ENCODE results near the gene HMGCLL1.

HMGCLL1 gene

GRCh38 chr6:55497694-55498093, 81.3 kb downstream of the HMGCLL1 start:
- Histone ChIP-seq H3K9me3 (ENCODE audit: control insufficient read depth in 5 of 5, low read length in 5 of 5) (no peaks in the 10 kb centered on the region), H3K27me3 (ENCODE audit: control insufficient read depth in 5 of 5, insufficient read depth in 4 of 5, low read length in 5 of 5) (no peaks in the 10 kb centered on the region), H3K4me1 (ENCODE audit: control insufficient read depth in 5 of 5, insufficient read depth in 5 of 5, low read length in 5 of 5) (peaks cover 0 to 5% (median 0%) of the 10 kb centered on the region in 5 donors), H3K4me3 (ENCODE audit: low read depth in 1 of 5, low read length in 5 of 5) (no peak overlapping the region), H3K9ac (ENCODE audit: low read length in 5 of 5) (no peak overlapping the region), H3K36me3 (ENCODE audit: control insufficient read depth in 5 of 5, insufficient read depth in 5 of 5, low read length in 5 of 5) (no peaks in the 10 kb centered on the region), H3K27ac (ENCODE audit: low read depth, low read length) (no peak overlapping the region)

- Histone ChIP-seq H3K36me3 (ENCODE audit: control insufficient read depth in 5 of 5, insufficient read depth in 5 of 5, low read length in 5 of 5) (no peaks in the 10 kb centered on the region), H3K27ac (ENCODE audit: low read depth, low read length) (no peak overlapping the region), H3K4me1 (ENCODE audit: control insufficient read depth in 5 of 5, insufficient read depth in 5 of 5, low read length in 5 of 5) (peaks cover 0 to 5% (median 0%) of the 10 kb centered on the region in 5 donors), H3K27me3 (ENCODE audit: control insufficient read depth in 5 of 5, insufficient read depth in 4 of 5, low read length in 5 of 5) (no peaks in the 10 kb centered on the region), H3K9ac (ENCODE audit: low read length in 5 of 5) (no peak overlapping the region), H3K9me3 (ENCODE audit: control insufficient read depth in 5 of 5, low read length in 5 of 5) (no peaks in the 10 kb centered on the region), H3K4me3 (ENCODE audit: low read depth in 1 of 5, low read length in 5 of 5) (no peak overlapping the region)
These were observed 82.8 kb downstream of the HMGCLL1 start for GRCh38 chr6:55496201-55496600.

- Histone ChIP-seq H3K27ac (ENCODE audit: low read depth, low read length) (no peak overlapping the region), H3K36me3 (ENCODE audit: control insufficient read depth in 5 of 5, insufficient read depth in 5 of 5, low read length in 5 of 5) (no peaks in the 10 kb centered on the region), H3K4me1 (ENCODE audit: control insufficient read depth in 5 of 5, insufficient read depth in 5 of 5, low read length in 5 of 5) (peaks cover 0 to 5% (median 0%) of the 10 kb centered on the region in 5 donors), H3K4me3 (ENCODE audit: low read depth in 1 of 5, low read length in 5 of 5) (no peak overlapping the region), H3K27me3 (ENCODE audit: control insufficient read depth in 5 of 5, insufficient read depth in 4 of 5, low read length in 5 of 5) (no peaks in the 10 kb centered on the region), H3K9ac (ENCODE audit: low read length in 5 of 5) (no peak overlapping the region), H3K9me3 (ENCODE audit: control insufficient read depth in 5 of 5, low read length in 5 of 5) (no peaks in the 10 kb centered on the region)
These were observed 83.7 kb downstream of the HMGCLL1 start for GRCh38 chr6:55495277-55495676.

- H3K4me3 ChIP-seq (ENCODE audit: low read depth in 1 of 5, low read length in 5 of 5): no peak overlapping the region
- H3K4me1 ChIP-seq (ENCODE audit: control insufficient read depth in 5 of 5, insufficient read depth in 5 of 5, low read length in 5 of 5): no peaks in the 10 kb centered on the region
- H3K27me3 ChIP-seq (ENCODE audit: control insufficient read depth in 5 of 5, insufficient read depth in 4 of 5, low read length in 5 of 5): no peaks in the 10 kb centered on the region
- H3K27ac ChIP-seq (ENCODE audit: low read depth, low read length): no peak overlapping the region
- no peaks in the 10 kb centered on the region for H3K9me3 ChIP-seq (ENCODE audit: control insufficient read depth in 5 of 5, low read length in 5 of 5)
- H3K9ac ChIP-seq (ENCODE audit: low read length in 5 of 5): no peak overlapping the region
- H3K36me3 ChIP-seq (ENCODE audit: control insufficient read depth in 5 of 5, insufficient read depth in 5 of 5, low read length in 5 of 5): no peaks in the 10 kb centered on the region
These were observed 84.6 kb downstream of the HMGCLL1 start for GRCh38 chr6:55494411-55494810.

GRCh38 chr6:55492259-55492658, 86.7 kb downstream of the HMGCLL1 start:
- Histone ChIP-seq H3K27me3 (ENCODE audit: control insufficient read depth in 5 of 5, insufficient read depth in 4 of 5, low read length in 5 of 5) (no peaks in the 10 kb centered on the region), H3K9ac (ENCODE audit: low read length in 5 of 5) (no peak overlapping the region), H3K4me1 (ENCODE audit: control insufficient read depth in 5 of 5, insufficient read depth in 5 of 5, low read length in 5 of 5) (no peaks in the 10 kb centered on the region), H3K27ac (ENCODE audit: low read depth, low read length) (no peak overlapping the region), H3K9me3 (ENCODE audit: control insufficient read depth in 5 of 5, low read length in 5 of 5) (no peaks in the 10 kb centered on the region), H3K36me3 (ENCODE audit: control insufficient read depth in 5 of 5, insufficient read depth in 5 of 5, low read length in 5 of 5) (no peaks in the 10 kb centered on the region), H3K4me3 (ENCODE audit: low read depth in 1 of 5, low read length in 5 of 5) (no peak overlapping the region)

GRCh38 chr6:55490871-55491270, 88.1 kb downstream of the HMGCLL1 start:
- H3K9me3 ChIP-seq (ENCODE audit: control insufficient read depth in 5 of 5, low read length in 5 of 5): no peaks in the 10 kb centered on the region
- no peak overlapping the region for H3K4me3 ChIP-seq (ENCODE audit: low read depth in 1 of 5, low read length in 5 of 5)
- H3K27ac ChIP-seq (ENCODE audit: low read depth, low read length): no peak overlapping the region
- H3K36me3 ChIP-seq (ENCODE audit: control insufficient read depth in 5 of 5, insufficient read depth in 5 of 5, low read length in 5 of 5): no peaks in the 10 kb centered on the region
- H3K9ac ChIP-seq (ENCODE audit: low read length in 5 of 5): no peak overlapping the region
- H3K27me3 ChIP-seq (ENCODE audit: control insufficient read depth in 5 of 5, insufficient read depth in 4 of 5, low read length in 5 of 5): no peaks in the 10 kb centered on the region
- H3K4me1 ChIP-seq (ENCODE audit: control insufficient read depth in 5 of 5, insufficient read depth in 5 of 5, low read length in 5 of 5): no peaks in the 10 kb centered on the region

GRCh38 chr6:55474382-55474781, 104.6 kb downstream of the HMGCLL1 start:
- Histone ChIP-seq H3K36me3 (ENCODE audit: control insufficient read depth in 5 of 5, insufficient read depth in 5 of 5, low read length in 5 of 5) (no peaks in the 10 kb centered on the region), H3K4me1 (ENCODE audit: control insufficient read depth in 5 of 5, insufficient read depth in 5 of 5, low read length in 5 of 5) (no peaks in the 10 kb centered on the region), H3K4me3 (ENCODE audit: low read depth in 1 of 5, low read length in 5 of 5) (no peak overlapping the region), H3K27me3 (ENCODE audit: control insufficient read depth in 5 of 5, insufficient read depth in 4 of 5, low read length in 5 of 5) (no peaks in the 10 kb centered on the region), H3K9me3 (ENCODE audit: control insufficient read depth in 5 of 5, low read length in 5 of 5) (peaks cover 0 to 2% (median 0%) of the 10 kb centered on the region in 5 donors), H3K27ac (ENCODE audit: low read depth, low read length) (no peak overlapping the region), H3K9ac (ENCODE audit: low read length in 5 of 5) (no peak overlapping the region)

- Histone ChIP-seq H3K9me3 (ENCODE audit: control insufficient read depth in 5 of 5, low read length in 5 of 5) (peaks cover 0 to 2% (median 0%) of the 10 kb centered on the region in 5 donors), H3K27ac (ENCODE audit: low read depth, low read length) (no peak overlapping the region), H3K36me3 (ENCODE audit: control insufficient read depth in 5 of 5, insufficient read depth in 5 of 5, low read length in 5 of 5) (no peaks in the 10 kb centered on the region), H3K9ac (ENCODE audit: low read length in 5 of 5) (no peak overlapping the region), H3K4me1 (ENCODE audit: control insufficient read depth in 5 of 5, insufficient read depth in 5 of 5, low read length in 5 of 5) (no peaks in the 10 kb centered on the region), H3K27me3 (ENCODE audit: control insufficient read depth in 5 of 5, insufficient read depth in 4 of 5, low read length in 5 of 5) (no peaks in the 10 kb centered on the region), H3K4me3 (ENCODE audit: low read depth in 1 of 5, low read length in 5 of 5) (no peak overlapping the region)
These were observed 105.3 kb downstream of the HMGCLL1 start for GRCh38 chr6:55473722-55474121.

- Histone ChIP-seq H3K27ac (ENCODE audit: low read depth, low read length) (no peak overlapping the region), H3K9ac (ENCODE audit: low read length in 5 of 5) (no peak overlapping the region), H3K4me1 (ENCODE audit: control insufficient read depth in 5 of 5, insufficient read depth in 5 of 5, low read length in 5 of 5) (no peaks in the 10 kb centered on the region), H3K36me3 (ENCODE audit: control insufficient read depth in 5 of 5, insufficient read depth in 5 of 5, low read length in 5 of 5) (no peaks in the 10 kb centered on the region), H3K9me3 (ENCODE audit: control insufficient read depth in 5 of 5, low read length in 5 of 5) (peaks cover 0 to 2% (median 0%) of the 10 kb centered on the region in 5 donors), H3K4me3 (ENCODE audit: low read depth in 1 of 5, low read length in 5 of 5) (no peak overlapping the region), H3K27me3 (ENCODE audit: control insufficient read depth in 5 of 5, insufficient read depth in 4 of 5, low read length in 5 of 5) (no peaks in the 10 kb centered on the region)
These were observed 109.0 kb downstream of the HMGCLL1 start for GRCh38 chr6:55469951-55470366.

- H3K4me1 ChIP-seq (ENCODE audit: control insufficient read depth in 5 of 5, insufficient read depth in 5 of 5, low read length in 5 of 5): no peaks in the 10 kb centered on the region
- H3K36me3 ChIP-seq (ENCODE audit: control insufficient read depth in 5 of 5, insufficient read depth in 5 of 5, low read length in 5 of 5): no peaks in the 10 kb centered on the region
- H3K9ac ChIP-seq (ENCODE audit: low read length in 5 of 5): no peak overlapping the region
- no peak overlapping the region for H3K27ac ChIP-seq (ENCODE audit: low read depth, low read length)
- no peaks in the 10 kb centered on the region for H3K27me3 ChIP-seq (ENCODE audit: control insufficient read depth in 5 of 5, insufficient read depth in 4 of 5, low read length in 5 of 5)
- no peaks in the 10 kb centered on the region for H3K9me3 ChIP-seq (ENCODE audit: control insufficient read depth in 5 of 5, low read length in 5 of 5)
- no peak overlapping the region for H3K4me3 ChIP-seq (ENCODE audit: low read depth in 1 of 5, low read length in 5 of 5)
These were observed 123.0 kb downstream of the HMGCLL1 start for GRCh38 chr6:55456016-55456415.

GRCh38 chr6:55450005-55450404, 129.0 kb downstream of the HMGCLL1 start:
- Histone ChIP-seq H3K9me3 (ENCODE audit: control insufficient read depth in 5 of 5, low read length in 5 of 5) (no peaks in the 10 kb centered on the region), H3K4me1 (ENCODE audit: control insufficient read depth in 5 of 5, insufficient read depth in 5 of 5, low read length in 5 of 5) (peaks cover 0 to 12% (median 7%) of the 10 kb centered on the region in 5 donors), H3K27me3 (ENCODE audit: control insufficient read depth in 5 of 5, insufficient read depth in 4 of 5, low read length in 5 of 5) (no peaks in the 10 kb centered on the region), H3K36me3 (ENCODE audit: control insufficient read depth in 5 of 5, insufficient read depth in 5 of 5, low read length in 5 of 5) (no peaks in the 10 kb centered on the region), H3K9ac (ENCODE audit: low read length in 5 of 5) (no peak overlapping the region), H3K4me3 (ENCODE audit: low read depth in 1 of 5, low read length in 5 of 5) (no peak overlapping the region), H3K27ac (ENCODE audit: low read depth, low read length) (no peak overlapping the region)

All from subcutaneous abdominal adipose tissue (tissue), 5 donors.